ENCODE data around the gene SPATA3.

- no peak for TF ChIP-seq YY1 (IDR thresholded peaks at IDR 0.05; ENCODE audit: low read depth)
- TF ChIP-seq NFIC (IDR thresholded peaks at IDR 0.05) = no peak
- no peak for TF ChIP-seq RAD21 (IDR thresholded peaks at IDR 0.05; ENCODE audit: low read depth)
Observed at GRCh38 chr2:231016566-231017230, 20.8 kb downstream of the SPATA3 start.
